ENCODE measurements around the gene HOXA3. TPM values are rescaled to one million over a fixed set of nuclear protein-coding genes. Genes with fewer than 3 reads are reported as not detected.
A peak's percentile ranks its signal among the peaks of the same experiment; 100 is the strongest.

The HOXA3 gene
- total and polyA plus RNA-seq, 4 donors = 1.9 to 10.7 (median 6.3) TPM

DNA sequence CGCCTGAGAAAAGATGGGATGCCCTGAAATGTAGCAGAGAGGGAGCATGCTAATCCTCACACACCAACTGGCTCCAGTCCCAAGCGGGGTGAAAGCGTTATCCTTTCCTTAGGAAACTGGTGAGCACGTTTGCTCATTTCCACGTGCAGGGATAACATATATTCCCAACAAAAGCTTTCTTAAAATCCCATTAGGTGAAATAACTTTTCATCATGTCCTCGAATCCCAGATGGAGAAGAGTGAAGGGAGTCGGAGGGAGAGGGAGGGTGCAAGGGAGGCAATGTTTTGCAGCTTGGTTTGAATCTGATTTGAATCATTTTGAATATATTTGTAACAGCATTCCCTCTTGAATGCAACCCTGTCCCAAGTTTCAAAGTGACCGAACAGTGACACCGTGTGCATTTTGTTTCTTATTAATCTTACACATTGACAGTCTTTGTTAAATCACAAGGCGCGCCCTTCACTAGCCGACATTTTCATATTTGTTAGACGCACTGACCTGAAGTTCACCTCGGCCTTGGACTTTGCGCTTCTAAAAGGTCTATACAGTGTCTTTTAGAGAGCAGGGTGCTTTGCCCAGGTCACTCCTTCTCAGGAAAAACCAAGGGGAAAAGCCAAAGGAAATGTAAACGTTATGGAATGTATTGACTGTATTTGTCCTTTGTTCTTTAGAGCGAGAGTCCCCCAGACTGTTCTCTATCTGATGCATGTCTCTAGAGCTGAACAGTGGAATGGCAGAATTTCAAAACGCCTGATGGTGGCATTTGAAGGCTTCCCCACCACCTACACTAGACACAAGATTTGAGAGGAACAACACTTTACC is 18.8 kb downstream of the HOXA3 start:
- H3K36me3 ChIP-seq (ENCODE audit: control insufficient read depth in 4 of 4, insufficient read depth in 4 of 4, low read length in 4 of 4) = peaks cover 0 to 28% (median 4%) of the 10 kb centered on the region in 4 donors
- peaks cover 0 to 60% (median 16%) of the 10 kb centered on the region in 3 donors for H3K27me3 ChIP-seq (ENCODE audit: control insufficient read depth in 3 of 3, insufficient read depth in 3 of 3, low read length in 2 of 3)
- WGBS, 2 donors = 42 to 66% methylated on average over 18 of the region's 18 CpGs
- H3K9me3 ChIP-seq (ENCODE audit: control insufficient read depth in 4 of 4, insufficient read depth in 3 of 4, low read length in 3 of 4) = no peaks in the 10 kb centered on the region
- H3K9ac ChIP-seq (ENCODE audit: insufficient read depth in 1 of 2, low read length in 2 of 2) = peak overlapping the region in 1 of 2 donors; percentile 98
- no peak overlapping the region for H3K4me3 ChIP-seq
- TF ChIP-seq, protein P1, sequence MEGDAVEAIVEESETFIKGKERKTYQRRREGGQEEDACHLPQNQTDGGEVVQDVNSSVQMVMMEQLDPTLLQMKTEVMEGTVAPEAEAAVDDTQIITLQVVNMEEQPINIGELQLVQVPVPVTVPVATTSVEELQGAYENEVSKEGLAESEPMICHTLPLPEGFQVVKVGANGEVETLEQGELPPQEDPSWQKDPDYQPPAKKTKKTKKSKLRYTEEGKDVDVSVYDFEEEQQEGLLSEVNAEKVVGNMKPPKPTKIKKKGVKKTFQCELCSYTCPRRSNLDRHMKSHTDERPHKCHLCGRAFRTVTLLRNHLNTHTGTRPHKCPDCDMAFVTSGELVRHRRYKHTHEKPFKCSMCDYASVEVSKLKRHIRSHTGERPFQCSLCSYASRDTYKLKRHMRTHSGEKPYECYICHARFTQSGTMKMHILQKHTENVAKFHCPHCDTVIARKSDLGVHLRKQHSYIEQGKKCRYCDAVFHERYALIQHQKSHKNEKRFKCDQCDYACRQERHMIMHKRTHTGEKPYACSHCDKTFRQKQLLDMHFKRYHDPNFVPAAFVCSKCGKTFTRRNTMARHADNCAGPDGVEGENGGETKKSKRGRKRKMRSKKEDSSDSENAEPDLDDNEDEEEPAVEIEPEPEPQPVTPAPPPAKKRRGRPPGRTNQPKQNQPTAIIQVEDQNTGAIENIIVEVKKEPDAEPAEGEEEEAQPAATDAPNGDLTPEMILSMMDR (IDR thresholded peaks at IDR 0.05; ENCODE audit: control extremely low read depth, extremely low read depth) = no peak
- ATAC-seq (ENCODE audit: insufficient read depth, low FRiP score) = no peak
- DNase-seq = peak in 2 of 3 donors; percentile 49 to 80
- H3K27ac ChIP-seq (ENCODE audit: low read depth in 1 of 2, low read length in 1 of 2) = peak overlapping the region in 1 of 2 donors; percentile 58
- H3K4me1 ChIP-seq (ENCODE audit: control insufficient read depth in 5 of 5, insufficient read depth in 5 of 5, low read length in 5 of 5) = peaks cover 4 to 86% (median 7%) of the 10 kb centered on the region in 5 donors

DNA sequence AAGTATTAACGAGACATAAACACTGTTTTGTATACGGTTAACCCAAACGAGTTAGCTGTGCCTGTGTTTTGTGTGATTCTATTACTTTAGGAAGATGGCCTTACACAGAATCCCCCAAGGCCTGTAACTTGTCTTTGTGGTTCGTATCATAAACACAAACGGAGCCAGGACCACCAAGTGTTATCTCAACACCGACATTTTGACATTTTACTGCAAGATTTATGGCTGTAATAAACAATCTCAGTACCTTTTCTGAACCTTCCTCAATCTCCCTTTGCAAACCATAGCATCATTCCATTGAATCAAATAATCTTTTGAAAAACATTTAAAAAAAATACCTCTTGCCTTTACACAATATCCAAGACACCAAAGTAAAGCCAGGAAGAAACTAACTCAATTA is 19.4 kb downstream of the HOXA3 start:
- Histone ChIP-seq H3K9ac (ENCODE audit: insufficient read depth in 1 of 2, low read length in 2 of 2) (peak overlapping the region in 1 of 2 donors; percentile 98), H3K27me3 (ENCODE audit: control insufficient read depth in 3 of 3, insufficient read depth in 3 of 3, low read length in 2 of 3) (peaks cover 0 to 66% (median 15%) of the 10 kb centered on the region in 3 donors), H3K36me3 (ENCODE audit: control insufficient read depth in 4 of 4, insufficient read depth in 4 of 4, low read length in 4 of 4) (peaks cover 0 to 29% (median 5%) of the 10 kb centered on the region in 4 donors), H3K4me1 (ENCODE audit: control insufficient read depth in 5 of 5, insufficient read depth in 5 of 5, low read length in 5 of 5) (peaks cover 4 to 86% (median 7%) of the 10 kb centered on the region in 5 donors), H3K4me3 (no peak overlapping the region), H3K9me3 (ENCODE audit: control insufficient read depth in 4 of 4, insufficient read depth in 3 of 4, low read length in 3 of 4) (no peaks in the 10 kb centered on the region), H3K27ac (ENCODE audit: low read depth in 1 of 2, low read length in 1 of 2) (no peak overlapping the region)
- WGBS, 2 donors = 42 to 55% methylated on average over 6 of the region's 6 CpGs
- ATAC-seq (ENCODE audit: insufficient read depth, low FRiP score) (no peak), DNase-seq (no peak)
- TF ChIP-seq, protein P1 (IDR thresholded peaks at IDR 0.05; ENCODE audit: control extremely low read depth, extremely low read depth) = no peak

DNA sequence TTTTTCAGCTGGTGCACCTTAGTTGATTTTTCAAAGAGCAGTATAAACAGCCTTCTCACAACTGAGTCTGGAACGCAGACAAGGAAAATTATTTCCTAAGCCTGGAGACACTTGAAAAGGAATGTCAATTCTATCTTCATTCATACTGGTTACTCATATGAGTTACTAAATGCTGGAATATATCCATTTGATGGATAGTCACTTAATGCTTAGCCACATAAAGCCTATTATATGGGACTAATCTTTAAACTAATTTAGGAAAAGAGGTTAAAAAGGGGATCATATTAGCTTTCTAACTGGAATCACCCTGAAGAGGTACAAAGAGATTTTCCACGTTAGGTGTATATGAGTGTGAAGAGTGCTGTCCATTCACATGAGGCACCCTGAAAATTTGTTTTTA is 20.2 kb downstream of the HOXA3 start:
- DNase-seq (no peak), ATAC-seq (ENCODE audit: insufficient read depth, low FRiP score) (no peak)
- Histone ChIP-seq H3K27me3 (ENCODE audit: control insufficient read depth in 3 of 3, insufficient read depth in 3 of 3, low read length in 2 of 3) (peaks cover 0 to 74% (median 14%) of the 10 kb centered on the region in 3 donors), H3K4me1 (ENCODE audit: control insufficient read depth in 5 of 5, insufficient read depth in 5 of 5, low read length in 5 of 5) (peaks cover 4 to 85% (median 11%) of the 10 kb centered on the region in 5 donors), H3K27ac (ENCODE audit: low read depth in 1 of 2, low read length in 1 of 2) (no peak overlapping the region), H3K4me3 (no peak overlapping the region), H3K36me3 (ENCODE audit: control insufficient read depth in 4 of 4, insufficient read depth in 4 of 4, low read length in 4 of 4) (peaks cover 0 to 29% (median 5%) of the 10 kb centered on the region in 4 donors), H3K9ac (ENCODE audit: insufficient read depth in 1 of 2, low read length in 2 of 2) (peak overlapping the region in 1 of 2 donors; percentile 70), H3K9me3 (ENCODE audit: control insufficient read depth in 4 of 4, insufficient read depth in 3 of 4, low read length in 3 of 4) (no peaks in the 10 kb centered on the region)
- WGBS, 2 donors = 63 to 81% methylated on average over 2 of the region's 2 CpGs
- TF ChIP-seq, protein P1 (IDR thresholded peaks at IDR 0.05; ENCODE audit: control extremely low read depth, extremely low read depth) = no peak

All from lung (tissue), 12 donors.